Measurements from ENCODE around the gene DCBLD1.

The DCBLD1 gene

DNA sequence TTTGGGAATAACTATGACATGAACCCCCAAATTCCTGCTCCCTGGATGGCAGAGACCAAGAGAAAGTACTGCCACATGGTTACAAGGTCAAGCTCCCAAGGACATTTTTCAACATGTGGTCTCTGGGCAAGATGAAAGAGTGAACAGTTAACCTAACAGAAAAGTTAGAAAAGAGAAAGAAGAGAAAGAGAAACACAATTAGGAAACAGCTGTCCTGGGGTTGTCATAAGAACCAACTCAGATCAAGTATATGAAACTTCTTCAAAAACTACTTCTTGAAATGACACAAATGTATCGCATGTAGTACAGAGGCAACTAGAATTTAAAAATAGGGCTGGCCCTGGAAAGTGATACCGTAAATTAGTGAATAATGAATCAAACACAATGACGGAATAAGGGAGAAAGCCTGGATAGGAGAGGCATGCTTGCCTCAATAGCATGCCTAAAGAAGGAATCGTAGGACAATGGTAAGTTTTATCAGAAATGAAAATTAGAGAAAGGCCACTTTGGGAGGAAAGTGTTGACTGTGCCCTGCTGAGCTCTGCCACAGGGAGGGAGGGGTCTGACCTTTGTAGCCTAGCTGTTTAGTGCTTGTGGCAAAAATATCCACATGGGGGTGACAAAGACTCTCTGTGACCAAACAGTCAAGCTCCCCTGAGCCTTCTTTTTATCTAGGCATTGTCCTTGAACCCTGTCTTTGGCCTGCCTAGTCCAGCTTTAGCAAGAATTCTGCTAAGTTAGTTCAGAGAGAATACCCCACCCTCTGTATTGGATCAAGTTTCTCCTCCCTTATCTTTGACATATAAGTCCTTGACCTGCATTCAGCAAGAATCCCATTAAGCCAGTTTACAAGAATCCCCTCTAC is 4.3 kb upstream of the DCBLD1 start (continued):
- TF ChIP-seq, protein P1, sequence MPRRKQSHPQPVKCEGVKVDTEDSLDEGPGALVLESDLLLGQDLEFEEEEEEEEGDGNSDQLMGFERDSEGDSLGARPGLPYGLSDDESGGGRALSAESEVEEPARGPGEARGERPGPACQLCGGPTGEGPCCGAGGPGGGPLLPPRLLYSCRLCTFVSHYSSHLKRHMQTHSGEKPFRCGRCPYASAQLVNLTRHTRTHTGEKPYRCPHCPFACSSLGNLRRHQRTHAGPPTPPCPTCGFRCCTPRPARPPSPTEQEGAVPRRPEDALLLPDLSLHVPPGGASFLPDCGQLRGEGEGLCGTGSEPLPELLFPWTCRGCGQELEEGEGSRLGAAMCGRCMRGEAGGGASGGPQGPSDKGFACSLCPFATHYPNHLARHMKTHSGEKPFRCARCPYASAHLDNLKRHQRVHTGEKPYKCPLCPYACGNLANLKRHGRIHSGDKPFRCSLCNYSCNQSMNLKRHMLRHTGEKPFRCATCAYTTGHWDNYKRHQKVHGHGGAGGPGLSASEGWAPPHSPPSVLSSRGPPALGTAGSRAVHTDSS (tag by site-specific recombination; IDR thresholded peaks at IDR 0.05) = no peak
- TF ChIP-seq, protein P2, sequence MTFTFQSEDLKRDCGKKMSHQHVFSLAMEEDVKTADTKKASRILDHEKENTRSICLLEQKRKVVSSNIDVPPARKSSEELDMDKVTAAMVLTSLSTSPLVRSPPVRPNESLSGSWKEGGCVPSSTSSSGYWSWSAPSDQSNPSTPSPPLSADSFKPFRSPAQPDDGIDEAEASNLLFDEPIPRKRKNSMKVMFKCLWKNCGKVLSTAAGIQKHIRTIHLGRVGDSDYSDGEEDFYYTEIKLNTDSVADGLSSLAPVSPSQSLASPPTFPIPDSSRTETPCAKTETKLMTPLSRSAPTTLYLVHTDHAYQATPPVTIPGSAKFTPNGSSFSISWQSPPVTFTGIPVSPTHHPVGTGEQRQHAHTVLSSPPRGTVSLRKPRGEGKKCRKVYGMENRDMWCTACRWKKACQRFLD (tag by site-specific recombination; IDR thresholded peaks at IDR 0.05) = no peak
- TF ChIP-seq KLF1 (tag by site-specific recombination; IDR thresholded peaks at IDR 0.05) (no peak), ZNF561 (tag by site-specific recombination; IDR thresholded peaks at IDR 0.05; ENCODE audit: borderline replicate concordance) (0 out of 2 replicates have a peak, but pooled peaks have one; percentile 22), ZNF701 (tag by site-specific recombination; IDR thresholded peaks at IDR 0.05) (no peak), ZNF426 (tag by site-specific recombination; IDR thresholded peaks at IDR 0.05) (no peak), ZNF394 (tag by site-specific recombination; IDR thresholded peaks at IDR 0.05; ENCODE audit: borderline replicate concordance) (no peak), ZNF529 (tag by site-specific recombination; IDR thresholded peaks at IDR 0.05; ENCODE audit: insufficient replicate concordance) (no peak)
- TF ChIP-seq, protein P3, sequence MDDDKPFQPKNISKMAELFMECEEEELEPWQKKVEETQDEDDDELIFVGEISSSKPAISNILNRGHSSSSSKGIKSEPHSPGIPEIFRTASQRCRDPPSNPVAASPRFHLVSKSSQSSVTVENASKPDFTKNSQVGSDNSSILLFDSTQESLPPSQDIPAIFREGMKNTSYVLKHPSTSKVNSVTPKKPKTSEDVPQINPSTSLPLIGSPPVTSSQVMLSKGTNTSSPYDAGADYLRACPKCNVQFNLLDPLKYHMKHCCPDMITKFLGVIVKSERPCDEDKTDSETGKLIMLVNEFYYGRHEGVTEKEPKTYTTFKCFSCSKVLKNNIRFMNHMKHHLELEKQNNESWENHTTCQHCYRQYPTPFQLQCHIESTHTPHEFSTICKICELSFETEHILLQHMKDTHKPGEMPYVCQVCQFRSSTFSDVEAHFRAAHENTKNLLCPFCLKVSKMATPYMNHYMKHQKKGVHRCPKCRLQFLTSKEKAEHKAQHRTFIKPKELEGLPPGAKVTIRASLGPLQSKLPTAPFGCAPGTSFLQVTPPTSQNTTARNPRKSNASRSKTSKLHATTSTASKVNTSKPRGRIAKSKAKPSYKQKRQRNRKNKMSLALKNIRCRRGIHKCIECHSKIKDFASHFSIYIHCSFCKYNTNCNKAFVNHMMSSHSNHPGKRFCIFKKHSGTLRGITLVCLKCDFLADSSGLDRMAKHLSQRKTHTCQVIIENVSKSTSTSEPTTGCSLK (tag by site-specific recombination; IDR thresholded peaks at IDR 0.05) = no peak
- TF ChIP-seq, protein P4, sequence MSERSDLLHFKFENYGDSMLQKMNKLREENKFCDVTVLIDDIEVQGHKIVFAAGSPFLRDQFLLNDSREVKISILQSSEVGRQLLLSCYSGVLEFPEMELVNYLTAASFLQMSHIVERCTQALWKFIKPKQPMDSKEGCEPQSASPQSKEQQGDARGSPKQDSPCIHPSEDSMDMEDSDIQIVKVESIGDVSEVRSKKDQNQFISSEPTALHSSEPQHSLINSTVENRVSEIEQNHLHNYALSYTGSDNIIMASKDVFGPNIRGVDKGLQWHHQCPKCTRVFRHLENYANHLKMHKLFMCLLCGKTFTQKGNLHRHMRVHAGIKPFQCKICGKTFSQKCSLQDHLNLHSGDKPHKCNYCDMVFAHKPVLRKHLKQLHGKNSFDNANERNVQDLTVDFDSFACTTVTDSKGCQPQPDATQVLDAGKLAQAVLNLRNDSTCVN (tag by site-specific recombination; optimal IDR thresholded peaks at IDR 0.05) = no peak

DNA sequence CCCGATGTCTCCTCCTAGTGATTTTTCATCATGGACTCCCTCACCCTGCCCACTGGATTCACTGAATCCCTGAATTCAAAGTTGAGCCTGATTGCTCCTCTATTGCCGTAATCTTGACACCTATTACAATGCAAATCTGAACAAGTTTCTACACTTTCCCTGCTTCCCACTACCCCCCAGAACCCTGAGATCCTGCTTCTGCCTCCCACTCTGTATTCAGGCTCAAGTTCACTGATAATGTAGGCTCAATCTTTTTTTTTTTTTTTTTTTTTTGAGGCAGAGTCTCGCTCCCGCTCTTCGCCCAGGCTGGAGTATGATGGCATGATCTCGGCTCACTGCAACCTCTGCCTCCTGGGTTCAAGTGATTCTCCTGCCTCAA is 3.6 kb upstream of the DCBLD1 start:
- ChIA-PET POLR2A (interaction anchor here (1.1 kb wide), 1 partner anchor 123 kb away, joined by 4 read pairs; the partner anchor contains the start of gene GOPC), CTCF (interaction anchor here (0.6 to 5.9 kb wide), 10 partner anchors 11 to 1174 kb away, joined by 3 to 42 read pairs (median 5); no protein-coding TSS in a partner anchor)
- TF ChIP-seq, protein P5, sequence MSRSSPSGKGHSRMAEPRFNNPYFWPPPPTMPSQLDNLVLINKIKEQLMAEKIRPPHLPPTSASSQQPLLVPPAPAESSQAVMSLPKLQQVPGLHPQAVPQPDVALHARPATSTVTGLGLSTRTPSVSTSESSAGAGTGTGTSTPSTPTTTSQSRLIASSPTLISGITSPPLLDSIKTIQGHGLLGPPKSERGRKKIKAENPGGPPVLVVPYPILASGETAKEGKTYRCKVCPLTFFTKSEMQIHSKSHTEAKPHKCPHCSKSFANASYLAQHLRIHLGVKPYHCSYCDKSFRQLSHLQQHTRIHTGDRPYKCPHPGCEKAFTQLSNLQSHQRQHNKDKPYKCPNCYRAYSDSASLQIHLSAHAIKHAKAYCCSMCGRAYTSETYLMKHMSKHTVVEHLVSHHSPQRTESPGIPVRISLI (tag by site-specific recombination; IDR thresholded peaks at IDR 0.05) = peak; percentile 75; the same call in 1 of the 2 replicates
- TF ChIP-seq ZNF785 (tag by site-specific recombination; IDR thresholded peaks at IDR 0.05) (no peak), WT1 (tag by site-specific recombination; IDR thresholded peaks at IDR 0.05) (no peak)
- H3K27ac ChIP-seq (ENCODE audit: extremely low read depth, low read depth, low read length) = no peak overlapping the region
- H3K36me3 ChIP-seq (ENCODE audit: control insufficient read depth in 2 of 2, insufficient read depth in 1 of 2, low read length in 2 of 2) = no peaks in the 10 kb centered on the region
- H3K4me1 ChIP-seq (ENCODE audit: control insufficient read depth, insufficient read depth, low read length) = no peaks in the 10 kb centered on the region
- H3K9me3 ChIP-seq (ENCODE audit: control insufficient read depth, insufficient read depth, low read depth, low read length) = no peaks in the 10 kb centered on the region
- no peak overlapping the region for H3K4me3 ChIP-seq (ENCODE audit: low read depth, low read length)

DNA sequence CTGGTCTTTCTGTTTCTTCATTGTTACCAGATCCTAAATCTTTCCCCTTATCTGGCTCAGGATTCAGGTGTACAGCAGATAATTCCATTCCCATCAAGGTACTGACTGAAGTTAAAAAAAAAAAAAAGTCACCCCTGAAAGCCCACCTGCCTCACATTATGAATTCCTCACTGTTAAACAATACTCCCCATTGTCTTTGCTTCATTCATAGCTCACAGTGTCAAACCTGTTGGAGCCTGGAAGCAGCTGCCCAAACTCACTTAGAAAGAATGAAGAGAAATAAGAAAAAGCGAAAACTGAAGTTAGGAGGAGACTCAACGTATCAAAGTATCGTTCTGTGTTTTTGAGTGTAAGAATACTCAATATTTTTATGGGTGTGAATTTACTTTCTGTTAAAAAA is 1.8 kb upstream of the DCBLD1 start:
- ChIA-PET CTCF (interaction anchor here (0.6 to 5.9 kb wide), 4 partner anchors 30 to 122 kb away, joined by 3 to 42 read pairs (median 20); partner anchors contain the start of gene GOPC), POLR2A (interaction anchor here (0.6 kb wide), 1 partner anchor 28 kb away, joined by 6 read pairs; no protein-coding TSS in a partner anchor)
- H3K9me3 ChIP-seq (ENCODE audit: control insufficient read depth, insufficient read depth, low read depth, low read length) = no peaks in the 10 kb centered on the region
- H3K36me3 ChIP-seq (ENCODE audit: control insufficient read depth in 2 of 2, insufficient read depth in 1 of 2, low read length in 2 of 2) = no peaks in the 10 kb centered on the region
- H3K4me1 ChIP-seq (ENCODE audit: control insufficient read depth, insufficient read depth, low read length) = no peaks in the 10 kb centered on the region
- no peak overlapping the region for H3K27ac ChIP-seq (ENCODE audit: extremely low read depth, low read depth, low read length)
- TF ChIP-seq ZSCAN16 (tag by site-specific recombination; IDR thresholded peaks at IDR 0.05) = no peak
- no peak for TF ChIP-seq ZNF341 (tag by site-specific recombination; IDR thresholded peaks at IDR 0.05; ENCODE audit: low read depth)
- no peak for TF ChIP-seq ZNF133 (tag by site-specific recombination; IDR thresholded peaks at IDR 0.05)
- TF ChIP-seq ZNF610 (tag by site-specific recombination; IDR thresholded peaks at IDR 0.05; ENCODE audit: borderline replicate concordance) = no peak
- no peak for TF ChIP-seq GLI2 (tag by site-specific recombination; IDR thresholded peaks at IDR 0.05; ENCODE audit: borderline replicate concordance, low read depth)
- no peak for TF ChIP-seq ZNF433 (tag by site-specific recombination; IDR thresholded peaks at IDR 0.05; ENCODE audit: low read depth)
- no peak overlapping the region for H3K4me3 ChIP-seq (ENCODE audit: low read depth, low read length)
